ENCODE results near the gene NDP. TPM values are rescaled to one million over a fixed set of nuclear protein-coding genes. Genes with fewer than 3 reads are reported as not detected.
"Not testable (repeated sequence)": the region's sequence is repeated elsewhere in the genome, so short reads cannot be mapped to it uniquely, and the experiment has no call there.

The NDP gene
- total RNA-seq, 1 donor from 2014 or later, result not detected

DNA sequence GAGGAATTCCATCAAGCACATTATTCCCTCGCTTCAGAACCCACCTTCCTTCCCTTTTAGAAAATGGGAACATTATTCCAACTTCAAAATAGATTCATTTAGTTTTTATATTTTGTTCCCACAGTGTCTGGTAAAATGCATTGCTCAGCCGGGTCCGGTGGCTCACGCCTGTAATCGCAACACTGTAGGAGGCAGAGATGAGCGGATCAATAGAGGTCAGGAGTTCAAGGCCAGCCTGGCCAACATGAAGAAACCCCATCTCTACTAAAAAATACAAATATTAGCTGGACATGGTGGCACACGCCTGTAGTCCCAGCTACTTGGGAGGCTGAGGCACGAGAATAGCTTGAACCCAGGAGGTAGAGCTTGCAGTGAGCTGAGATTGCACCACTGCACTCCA, 62.4 kb downstream of the NDP start:
- H2AFZ ChIP-seq (ENCODE audit: low read depth, low read length); H3K36me3 ChIP-seq (ENCODE audit: insufficient read depth, low read length); H3K9ac ChIP-seq (ENCODE audit: low read length); H3K4me3 Mint-ChIP-seq (ENCODE audit: unreplicated experiment); H3K4me2 ChIP-seq (ENCODE audit: low read length); H3K9me3 ChIP-seq (ENCODE audit: insufficient read depth, low read depth, low read length); H3K4me1 ChIP-seq (ENCODE audit: insufficient read depth, low read length); H3K9me3 Mint-ChIP-seq (ENCODE audit: unreplicated experiment); H3K4me3 ChIP-seq (ENCODE audit: insufficient read depth, low read depth, low read length); H3K27me3 Mint-ChIP-seq (ENCODE audit: low read depth, unreplicated experiment); H3K79me2 ChIP-seq (ENCODE audit: insufficient read depth, low read length); DNase-seq (ENCODE audit: low read depth); H3K36me3 Mint-ChIP-seq (ENCODE audit: low read depth, unreplicated experiment); H3K27me3 ChIP-seq (ENCODE audit: insufficient read depth, low read length); H3K4me1 Mint-ChIP-seq (ENCODE audit: low read depth, unreplicated experiment); H4K20me1 ChIP-seq (ENCODE audit: insufficient read depth, low read length); FAIRE-seq; H3K27ac Mint-ChIP-seq (ENCODE audit: unreplicated experiment); H3K27ac ChIP-seq (ENCODE audit: low read depth, low read length): not testable (repeated sequence)

GRCh38 chrX:43910012-43910411, 63.2 kb downstream of the NDP start:
- Histone ChIP-seq H3K27me3 (ENCODE audit: insufficient read depth, low read length) (no peaks in the 10 kb centered on the region), H3K4me3 (ENCODE audit: insufficient read depth, low read depth, low read length) (no peak overlapping the region), H4K20me1 (ENCODE audit: insufficient read depth, low read length) (no peaks in the 10 kb centered on the region), H3K9me3 (ENCODE audit: insufficient read depth, low read depth, low read length) (no peaks in the 10 kb centered on the region), H3K9ac (ENCODE audit: low read length) (no peak overlapping the region), H2AFZ (ENCODE audit: low read depth, low read length) (no peak overlapping the region), H3K27ac (ENCODE audit: low read depth, low read length) (no peak overlapping the region), H3K36me3 (ENCODE audit: insufficient read depth, low read length) (no peaks in the 10 kb centered on the region), H3K4me1 (ENCODE audit: insufficient read depth, low read length) (no peaks in the 10 kb centered on the region), H3K79me2 (ENCODE audit: insufficient read depth, low read length) (no peaks in the 10 kb centered on the region), H3K4me2 (ENCODE audit: low read length) (no peak overlapping the region)
- TF ChIP-seq CTCF (IDR thresholded peaks at IDR 0.05; ENCODE audit: insufficient read depth, low read depth, low read length) (no peak), EZH2 (IDR thresholded peaks at IDR 0.05; ENCODE audit: insufficient read depth, low read length) (no peak)
- peak; percentile 73 for FAIRE-seq
- Mint-ChIP-seq H3K27me3 (ENCODE audit: low read depth, unreplicated experiment) (no peaks in the 10 kb centered on the region), H3K27ac (ENCODE audit: unreplicated experiment) (no peak overlapping the region), H3K4me1 (ENCODE audit: low read depth, unreplicated experiment) (no peaks in the 10 kb centered on the region), H3K9me3 (ENCODE audit: unreplicated experiment) (no peaks in the 10 kb centered on the region), H3K4me3 (ENCODE audit: unreplicated experiment) (no peak overlapping the region), H3K36me3 (ENCODE audit: low read depth, unreplicated experiment) (no peaks in the 10 kb centered on the region)
- DNase-seq (ENCODE audit: low read depth), result no peak

DNA sequence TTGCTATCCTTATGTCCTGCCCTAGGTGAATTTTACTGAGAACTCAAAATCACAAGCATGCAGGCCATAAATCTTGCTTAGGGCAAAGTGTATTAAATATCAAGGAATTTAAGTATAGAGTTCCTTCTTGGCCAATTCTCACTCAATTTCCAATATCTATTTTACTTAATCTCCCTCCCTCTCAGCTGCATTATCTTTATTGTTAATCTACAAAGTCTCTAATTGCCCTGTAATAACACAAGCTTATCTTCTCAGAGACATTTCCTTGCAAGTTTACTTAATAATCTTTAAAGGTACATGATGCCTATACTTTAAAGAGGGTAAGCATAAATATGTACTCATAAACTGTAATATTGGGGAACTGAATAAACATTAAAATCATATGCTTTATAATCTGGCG, 64.0 kb downstream of the NDP start:
- Histone ChIP-seq H3K79me2 (ENCODE audit: insufficient read depth, low read length) (no peaks in the 10 kb centered on the region), H3K4me1 (ENCODE audit: insufficient read depth, low read length) (no peaks in the 10 kb centered on the region), H3K4me3 (ENCODE audit: insufficient read depth, low read depth, low read length) (no peak overlapping the region), H3K4me2 (ENCODE audit: low read length) (no peak overlapping the region), H4K20me1 (ENCODE audit: insufficient read depth, low read length) (no peaks in the 10 kb centered on the region), H3K27me3 (ENCODE audit: insufficient read depth, low read length) (no peaks in the 10 kb centered on the region), H3K9ac (ENCODE audit: low read length) (no peak overlapping the region), H3K9me3 (ENCODE audit: insufficient read depth, low read depth, low read length) (no peaks in the 10 kb centered on the region), H2AFZ (ENCODE audit: low read depth, low read length) (no peak overlapping the region), H3K27ac (ENCODE audit: low read depth, low read length) (no peak overlapping the region), H3K36me3 (ENCODE audit: insufficient read depth, low read length) (no peaks in the 10 kb centered on the region)
- H3K4me1 Mint-ChIP-seq (ENCODE audit: low read depth, unreplicated experiment), result no peaks in the 10 kb centered on the region
- H3K36me3 Mint-ChIP-seq (ENCODE audit: low read depth, unreplicated experiment), result no peaks in the 10 kb centered on the region
- no peak overlapping the region for H3K27ac Mint-ChIP-seq (ENCODE audit: unreplicated experiment)
- H3K27me3 Mint-ChIP-seq (ENCODE audit: low read depth, unreplicated experiment), result no peaks in the 10 kb centered on the region
- FAIRE-seq (peak; percentile 60), DNase-seq (ENCODE audit: low read depth) (no peak)
- H3K4me3 Mint-ChIP-seq (ENCODE audit: unreplicated experiment), result no peak overlapping the region
- TF ChIP-seq EZH2 (IDR thresholded peaks at IDR 0.05; ENCODE audit: insufficient read depth, low read length) (no peak), CTCF (IDR thresholded peaks at IDR 0.05; ENCODE audit: insufficient read depth, low read depth, low read length) (no peak)
- no peaks in the 10 kb centered on the region for H3K9me3 Mint-ChIP-seq (ENCODE audit: unreplicated experiment)
